Measurements from ENCODE around the gene PPARA. TPM values are rescaled to one million over a fixed set of nuclear protein-coding genes. Genes with fewer than 3 reads are reported as not detected.

The PPARA gene
- total and polyA plus RNA-seq, 2 experiments from 2014 or later, result 4.7 to 12.6 TPM

DNA sequence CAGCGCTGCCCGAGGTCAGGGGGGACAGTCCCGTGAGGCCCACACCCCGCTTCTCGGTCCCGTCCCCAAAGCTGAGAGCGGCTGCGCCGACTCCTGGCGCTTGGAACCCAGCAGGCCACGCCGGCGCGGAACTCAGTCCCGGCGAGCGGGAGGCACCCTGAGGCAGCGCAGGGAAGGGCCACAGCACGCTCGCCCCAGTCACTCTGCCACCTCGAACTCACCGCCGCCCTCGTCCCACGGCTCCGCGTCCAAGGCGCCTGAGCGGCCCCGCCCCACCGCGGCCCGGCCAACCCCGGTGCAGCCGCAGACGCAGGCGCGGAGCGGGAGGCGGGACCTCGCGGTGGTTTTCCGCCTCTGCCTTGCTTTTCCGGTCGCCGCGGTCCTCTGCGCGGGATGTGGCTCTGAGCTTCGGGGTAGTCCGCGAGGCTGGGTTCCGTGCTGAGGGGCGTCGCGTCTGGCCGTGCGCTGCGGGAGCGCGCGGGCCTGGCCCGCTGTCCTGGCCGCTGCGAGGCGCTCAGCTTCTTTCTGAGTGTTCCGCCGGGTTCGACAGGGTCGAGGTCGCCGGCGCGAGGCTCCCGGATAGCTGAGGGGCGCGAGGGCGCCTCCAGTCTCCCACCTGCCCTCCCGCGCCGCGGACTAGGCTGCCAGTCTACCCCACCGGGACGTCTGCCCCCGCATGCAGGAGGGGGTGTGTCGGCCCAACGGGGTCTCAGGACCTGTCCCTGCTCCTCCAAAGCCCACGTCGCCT is 99.9 kb downstream of the PPARA start, which contains the start of gene CDPF1:
Gene CDPF1 (minus strand): TSS at position 259 of the 748 bp plus-strand sequence. CDS start 2,009 bp downstream, outside the sequence.
- TF ChIP-seq, protein P1, sequence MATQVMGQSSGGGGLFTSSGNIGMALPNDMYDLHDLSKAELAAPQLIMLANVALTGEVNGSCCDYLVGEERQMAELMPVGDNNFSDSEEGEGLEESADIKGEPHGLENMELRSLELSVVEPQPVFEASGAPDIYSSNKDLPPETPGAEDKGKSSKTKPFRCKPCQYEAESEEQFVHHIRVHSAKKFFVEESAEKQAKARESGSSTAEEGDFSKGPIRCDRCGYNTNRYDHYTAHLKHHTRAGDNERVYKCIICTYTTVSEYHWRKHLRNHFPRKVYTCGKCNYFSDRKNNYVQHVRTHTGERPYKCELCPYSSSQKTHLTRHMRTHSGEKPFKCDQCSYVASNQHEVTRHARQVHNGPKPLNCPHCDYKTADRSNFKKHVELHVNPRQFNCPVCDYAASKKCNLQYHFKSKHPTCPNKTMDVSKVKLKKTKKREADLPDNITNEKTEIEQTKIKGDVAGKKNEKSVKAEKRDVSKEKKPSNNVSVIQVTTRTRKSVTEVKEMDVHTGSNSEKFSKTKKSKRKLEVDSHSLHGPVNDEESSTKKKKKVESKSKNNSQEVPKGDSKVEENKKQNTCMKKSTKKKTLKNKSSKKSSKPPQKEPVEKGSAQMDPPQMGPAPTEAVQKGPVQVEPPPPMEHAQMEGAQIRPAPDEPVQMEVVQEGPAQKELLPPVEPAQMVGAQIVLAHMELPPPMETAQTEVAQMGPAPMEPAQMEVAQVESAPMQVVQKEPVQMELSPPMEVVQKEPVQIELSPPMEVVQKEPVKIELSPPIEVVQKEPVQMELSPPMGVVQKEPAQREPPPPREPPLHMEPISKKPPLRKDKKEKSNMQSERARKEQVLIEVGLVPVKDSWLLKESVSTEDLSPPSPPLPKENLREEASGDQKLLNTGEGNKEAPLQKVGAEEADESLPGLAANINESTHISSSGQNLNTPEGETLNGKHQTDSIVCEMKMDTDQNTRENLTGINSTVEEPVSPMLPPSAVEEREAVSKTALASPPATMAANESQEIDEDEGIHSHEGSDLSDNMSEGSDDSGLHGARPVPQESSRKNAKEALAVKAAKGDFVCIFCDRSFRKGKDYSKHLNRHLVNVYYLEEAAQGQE (IDR thresholded peaks at IDR 0.05; ENCODE audit: unreplicated experiment), result no peak
- TF ChIP-seq CREB1 (CRISPR knock-in tag; IDR thresholded peaks at IDR 0.05; ENCODE audit: low read depth) (no peak), EZH2phosphoT487 (IDR thresholded peaks at IDR 0.05; ENCODE audit: unreplicated experiment) (no peak), STAT1 (IDR thresholded peaks at IDR 0.05; ENCODE audit: unreplicated experiment) (no peak), POLR2AphosphoS5 (IDR thresholded peaks at IDR 0.05; ENCODE audit: low read depth) (peak; percentile 89)
- TF ChIP-seq, protein P2, sequence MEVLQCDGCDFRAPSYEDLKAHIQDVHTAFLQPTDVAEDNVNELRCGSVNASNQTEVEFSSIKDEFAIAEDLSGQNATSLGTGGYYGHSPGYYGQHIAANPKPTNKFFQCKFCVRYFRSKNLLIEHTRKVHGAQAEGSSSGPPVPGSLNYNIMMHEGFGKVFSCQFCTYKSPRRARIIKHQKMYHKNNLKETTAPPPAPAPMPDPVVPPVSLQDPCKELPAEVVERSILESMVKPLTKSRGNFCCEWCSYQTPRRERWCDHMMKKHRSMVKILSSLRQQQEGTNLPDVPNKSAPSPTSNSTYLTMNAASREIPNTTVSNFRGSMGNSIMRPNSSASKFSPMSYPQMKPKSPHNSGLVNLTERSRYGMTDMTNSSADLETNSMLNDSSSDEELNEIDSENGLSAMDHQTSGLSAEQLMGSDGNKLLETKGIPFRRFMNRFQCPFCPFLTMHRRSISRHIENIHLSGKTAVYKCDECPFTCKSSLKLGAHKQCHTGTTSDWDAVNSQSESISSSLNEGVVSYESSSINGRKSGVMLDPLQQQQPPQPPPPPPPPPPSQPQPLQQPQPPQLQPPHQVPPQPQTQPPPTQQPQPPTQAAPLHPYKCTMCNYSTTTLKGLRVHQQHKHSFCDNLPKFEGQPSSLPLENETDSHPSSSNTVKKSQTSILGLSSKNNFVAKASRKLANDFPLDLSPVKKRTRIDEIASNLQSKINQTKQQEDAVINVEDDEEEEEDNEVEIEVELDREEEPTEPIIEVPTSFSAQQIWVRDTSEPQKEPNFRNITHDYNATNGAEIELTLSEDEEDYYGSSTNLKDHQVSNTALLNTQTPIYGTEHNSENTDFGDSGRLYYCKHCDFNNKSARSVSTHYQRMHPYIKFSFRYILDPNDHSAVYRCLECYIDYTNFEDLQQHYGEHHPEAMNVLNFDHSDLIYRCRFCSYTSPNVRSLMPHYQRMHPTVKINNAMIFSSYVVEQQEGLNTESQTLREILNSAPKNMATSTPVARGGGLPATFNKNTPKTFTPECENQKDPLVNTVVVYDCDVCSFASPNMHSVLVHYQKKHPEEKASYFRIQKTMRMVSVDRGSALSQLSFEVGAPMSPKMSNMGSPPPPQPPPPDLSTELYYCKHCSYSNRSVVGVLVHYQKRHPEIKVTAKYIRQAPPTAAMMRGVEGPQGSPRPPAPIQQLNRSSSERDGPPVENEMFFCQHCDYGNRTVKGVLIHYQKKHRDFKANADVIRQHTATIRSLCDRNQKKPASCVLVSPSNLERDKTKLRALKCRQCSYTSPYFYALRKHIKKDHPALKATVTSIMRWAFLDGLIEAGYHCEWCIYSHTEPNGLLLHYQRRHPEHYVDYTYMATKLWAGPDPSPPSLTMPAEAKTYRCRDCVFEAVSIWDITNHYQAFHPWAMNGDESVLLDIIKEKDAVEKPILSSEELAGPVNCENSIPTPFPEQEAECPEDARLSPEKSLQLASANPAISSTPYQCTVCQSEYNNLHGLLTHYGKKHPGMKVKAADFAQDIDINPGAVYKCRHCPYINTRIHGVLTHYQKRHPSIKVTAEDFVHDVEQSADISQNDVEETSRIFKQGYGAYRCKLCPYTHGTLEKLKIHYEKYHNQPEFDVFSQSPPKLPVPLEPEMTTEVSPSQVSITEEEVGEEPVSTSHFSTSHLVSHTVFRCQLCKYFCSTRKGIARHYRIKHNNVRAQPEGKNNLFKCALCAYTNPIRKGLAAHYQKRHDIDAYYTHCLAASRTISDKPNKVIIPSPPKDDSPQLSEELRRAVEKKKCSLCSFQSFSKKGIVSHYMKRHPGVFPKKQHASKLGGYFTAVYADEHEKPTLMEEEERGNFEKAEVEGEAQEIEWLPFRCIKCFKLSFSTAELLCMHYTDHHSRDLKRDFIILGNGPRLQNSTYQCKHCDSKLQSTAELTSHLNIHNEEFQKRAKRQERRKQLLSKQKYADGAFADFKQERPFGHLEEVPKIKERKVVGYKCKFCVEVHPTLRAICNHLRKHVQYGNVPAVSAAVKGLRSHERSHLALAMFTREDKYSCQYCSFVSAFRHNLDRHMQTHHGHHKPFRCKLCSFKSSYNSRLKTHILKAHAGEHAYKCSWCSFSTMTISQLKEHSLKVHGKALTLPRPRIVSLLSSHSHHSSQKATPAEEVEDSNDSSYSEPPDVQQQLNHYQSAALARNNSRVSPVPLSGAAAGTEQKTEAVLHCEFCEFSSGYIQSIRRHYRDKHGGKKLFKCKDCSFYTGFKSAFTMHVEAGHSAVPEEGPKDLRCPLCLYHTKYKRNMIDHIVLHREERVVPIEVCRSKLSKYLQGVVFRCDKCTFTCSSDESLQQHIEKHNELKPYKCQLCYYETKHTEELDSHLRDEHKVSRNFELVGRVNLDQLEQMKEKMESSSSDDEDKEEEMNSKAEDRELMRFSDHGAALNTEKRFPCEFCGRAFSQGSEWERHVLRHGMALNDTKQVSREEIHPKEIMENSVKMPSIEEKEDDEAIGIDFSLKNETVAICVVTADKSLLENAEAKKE (CRISPR knock-in tag; IDR thresholded peaks at IDR 0.05), result no peak
- TF ChIP-seq, protein P3, sequence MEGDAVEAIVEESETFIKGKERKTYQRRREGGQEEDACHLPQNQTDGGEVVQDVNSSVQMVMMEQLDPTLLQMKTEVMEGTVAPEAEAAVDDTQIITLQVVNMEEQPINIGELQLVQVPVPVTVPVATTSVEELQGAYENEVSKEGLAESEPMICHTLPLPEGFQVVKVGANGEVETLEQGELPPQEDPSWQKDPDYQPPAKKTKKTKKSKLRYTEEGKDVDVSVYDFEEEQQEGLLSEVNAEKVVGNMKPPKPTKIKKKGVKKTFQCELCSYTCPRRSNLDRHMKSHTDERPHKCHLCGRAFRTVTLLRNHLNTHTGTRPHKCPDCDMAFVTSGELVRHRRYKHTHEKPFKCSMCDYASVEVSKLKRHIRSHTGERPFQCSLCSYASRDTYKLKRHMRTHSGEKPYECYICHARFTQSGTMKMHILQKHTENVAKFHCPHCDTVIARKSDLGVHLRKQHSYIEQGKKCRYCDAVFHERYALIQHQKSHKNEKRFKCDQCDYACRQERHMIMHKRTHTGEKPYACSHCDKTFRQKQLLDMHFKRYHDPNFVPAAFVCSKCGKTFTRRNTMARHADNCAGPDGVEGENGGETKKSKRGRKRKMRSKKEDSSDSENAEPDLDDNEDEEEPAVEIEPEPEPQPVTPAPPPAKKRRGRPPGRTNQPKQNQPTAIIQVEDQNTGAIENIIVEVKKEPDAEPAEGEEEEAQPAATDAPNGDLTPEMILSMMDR (conservative IDR thresholded peaks at IDR 0.05; ENCODE audit: low read depth in 2 of 2), result no peak
- Histone ChIP-seq H3K27me3 (ENCODE audit: insufficient read depth) (peaks cover 10% of the 10 kb centered on the region), H3K9me2 (ENCODE audit: insufficient read depth) (no peaks in the 10 kb centered on the region), H3K4me1 (ENCODE audit: insufficient read depth) (peaks cover 6% of the 10 kb centered on the region), H3K4me3 (peak within 1 kb of the TSS; percentile 69), H3K36me3 (ENCODE audit: insufficient read depth) (no peaks in the 10 kb centered on the region), H3K79me2 (replicated peaks; ENCODE audit: insufficient read depth) (no peaks in the 10 kb centered on the region), H3F3A (replicated peaks; ENCODE audit: low read depth) (no peaks in the 10 kb centered on the region), H3K4me2 (peak within 1 kb of the TSS; percentile 89), H4K20me1 (replicated peaks; ENCODE audit: insufficient read depth) (no peaks in the 10 kb centered on the region), H3K27ac (ENCODE audit: low read depth) (no peak within 1 kb of the TSS), H2AFZ (peak within 1 kb of the TSS; percentile 81)
- H3K36me3 Mint-ChIP-seq (ENCODE audit: low read depth), result no peaks in the 10 kb centered on the region
- no peak within 1 kb of the TSS for H3K27ac Mint-ChIP-seq
- peak within 1 kb of the TSS; percentile 78 for H3K4me3 Mint-ChIP-seq
- DNase-seq (ENCODE audit: low spot score), result peak; percentile 85
- peak; percentile 90 for ATAC-seq
- peaks cover 19% of the 10 kb centered on the region for H3K27me3 Mint-ChIP-seq (ENCODE audit: insufficient read depth, low read depth, poor library complexity)
- H3K4me1 Mint-ChIP-seq, result peaks cover 14% of the 10 kb centered on the region
- no peaks in the 10 kb centered on the region for H3K9me3 Mint-ChIP-seq

All from GM23338 (cell line).